GM12878 (cell line): Measurements from ENCODE around the gene KRTAP4-7. TPM values are rescaled to one million over a fixed set of nuclear protein-coding genes. Genes with fewer than 3 reads are reported as not detected.

Source experiments
- ATAC-seq: fragments of 200-7000 bp; cut with Tn5 transposase; 3 replicates; pipeline ENCODE4 v1.9.1; 2020; ENCODE audit warnings: mild to moderate bottlenecking, moderate library complexity
- BruUV-seq: library from RNA; stranded (reverse); fragments of 400-500 nt; replicated peaks from 2 replicates; lab custom pipeline; 2021; lab: Mats Ljungman, UMichigan
- CTCF ChIA-PET: fragments of 300-600 bp; sonication (Branson Sonifier 250); formaldehyde crosslinking; extraction: SDS; loops from one replicate; lab custom pipeline; 2021; ENCODE audit warnings: inconsistent platforms; lab: Yijun Ruan, JAX
- POLR2A ChIA-PET: fragments of 350-600 bp; formaldehyde crosslinking; extraction: SDS; loops from one replicate; lab custom pipeline; 2021; ENCODE audit warnings: inconsistent platforms; lab: Charles Lee
- RAD21 ChIA-PET: fragments of 300-600 bp; sonication (Branson Sonifier 250); formaldehyde crosslinking; loops from one replicate; lab custom pipeline; 2023; ENCODE audit warnings: antibody characterized with exemption; ENCODE audit not compliant: unreplicated experiment; lab: Charles Lee
- SMC1A ChIA-PET: fragments of 300-600 bp; sonication (Branson Sonifier 250); formaldehyde crosslinking; loops from one replicate; lab custom pipeline; 2023; ENCODE audit not compliant: unreplicated experiment, uncharacterized antibody; lab: Charles Lee
- DNase-seq: peaks from one replicate; pipeline ENCODE4 v3.0.0-alpha.2; 2011; ENCODE audit warnings: low read depth, low spot score
- FAIRE-seq: peaks from 3 replicates; lab custom pipeline; 2011; peaks lifted over from hg19 to GRCh38; lab: Jason Lieb, UNC
- H2AFZ ChIP-seq: 2 replicates; pipeline ENCODE4 v1.6.0; 2011; ENCODE audit warnings: low read depth, low read length, control low read depth; ENCODE audit not compliant: control insufficient read depth
- H3K27ac ChIP-seq: 2 replicates; pipeline ENCODE4 v1.5.1; 2011; ENCODE audit warnings: control low read depth; ENCODE audit not compliant: control insufficient read depth, insufficient read depth
- H3K27me3 ChIP-seq, 2 experiments: replicated peaks in 1 of 2; 2 replicates each; pipeline versions ENCODE4 v1.6.0 to v1.6.1; 2011; ENCODE audit warnings: low read length in 1 of 2; ENCODE audit not compliant: control insufficient read depth in 2 of 2, insufficient read depth in 2 of 2
- H3K36me3 ChIP-seq, 2 experiments: 2 replicates each; pipeline ENCODE4 v1.5.1; 2011; ENCODE audit warnings: low read length in 1 of 2; ENCODE audit not compliant: control insufficient read depth in 2 of 2, insufficient read depth in 2 of 2
- H3K4me1 ChIP-seq: 2 replicates; pipeline ENCODE4 v1.6.1; 2011; ENCODE audit warnings: mild to moderate bottlenecking, low read length, moderate library complexity, mixed read lengths; ENCODE audit not compliant: control insufficient read depth, insufficient read depth
- H3K4me2 ChIP-seq: 2 replicates; pipeline ENCODE4 v1.6.0; 2011; ENCODE audit warnings: control low read depth; ENCODE audit not compliant: control insufficient read depth, insufficient read depth
- H3K4me3 ChIP-seq: fragments of 200-600 bp; sonication (generic); 2 replicates; pipeline ENCODE4 v1.5.1; 2016
- H3K79me2 ChIP-seq: 2 replicates; pipeline ENCODE4 v1.6.0; 2011; ENCODE audit warnings: low read length; ENCODE audit not compliant: control insufficient read depth, insufficient read depth
- H3K9ac ChIP-seq: 2 replicates; pipeline ENCODE4 v1.8.0; 2011; ENCODE audit warnings: low read length, control low read depth, mixed read lengths; ENCODE audit not compliant: control insufficient read depth, insufficient read depth
- H3K9me3 ChIP-seq: replicated peaks from 3 replicates; pipeline ENCODE4 v1.5.1; 2011; ENCODE audit warnings: mild to moderate bottlenecking, low read length; ENCODE audit not compliant: control insufficient read depth, insufficient read depth
- H4K20me1 ChIP-seq: 2 replicates; pipeline ENCODE4 v1.6.0; 2011; ENCODE audit not compliant: control insufficient read depth, insufficient read depth
- EZH2 ChIP-seq: IDR thresholded peaks from 2 replicates; pipeline ENCODE4 v1.6.1; 2012; ENCODE audit warnings: low read depth, mild to moderate bottlenecking, control low read depth, inconsistent platforms, low read length, borderline replicate concordance; ENCODE audit not compliant: control insufficient read depth
- FOXK2 ChIP-seq: fragments of 450-650 bp; IDR thresholded peaks from 2 replicates; pipeline ENCODE4 v1.6.1; 2017; ENCODE audit warnings: mild to moderate bottlenecking, moderate library complexity
- IKZF2 ChIP-seq, 2 experiments: fragments of 450-650 bp; IDR thresholded peaks; 2 replicates each; pipeline ENCODE4 v1.6.1; 2017; ENCODE audit warnings: mild to moderate bottlenecking in 2 of 2, moderate library complexity in 2 of 2
- KDM1A ChIP-seq: fragments of 200-600 bp; sonication (generic); IDR thresholded peaks from 2 replicates; pipeline ENCODE4 v1.6.1; 2016; ENCODE audit warnings: borderline replicate concordance
- MTA3 ChIP-seq: IDR thresholded peaks from 2 replicates; pipeline ENCODE4 v1.6.1; 2012; ENCODE audit warnings: low read length, inconsistent platforms, borderline replicate concordance
- MXI1 ChIP-seq: fragments of 150-350 bp; IDR thresholded peaks from 2 replicates; pipeline ENCODE4 v1.6.1; 2011; ENCODE audit warnings: low read depth, mild to moderate bottlenecking, inconsistent platforms, low read length, improper control_type of control experiment
- NFIC ChIP-seq: IDR thresholded peaks from 2 replicates; pipeline ENCODE4 v1.6.1; 2012; ENCODE audit warnings: low read depth, mild to moderate bottlenecking, inconsistent platforms, low read length, moderate library complexity
- POLR2AphosphoS5 ChIP-seq: IDR thresholded peaks from 2 replicates; pipeline ENCODE4 v1.6.1; 2011; ENCODE audit warnings: mild to moderate bottlenecking, low read length, inconsistent platforms
- RAD21 ChIP-seq: IDR thresholded peaks from 2 replicates; pipeline ENCODE4 v1.6.1; 2011; ENCODE audit warnings: mild to moderate bottlenecking, low read depth, low read length, moderate library complexity; ENCODE audit not compliant: insufficient read depth
- RB1 ChIP-seq: fragments of 450-650 bp; formaldehyde crosslinking; IDR thresholded peaks from 2 replicates; pipeline ENCODE4 v1.6.1; 2017; ENCODE audit warnings: mild to moderate bottlenecking, borderline replicate concordance
- SMAD1 ChIP-seq: fragments of 450-650 bp; IDR thresholded peaks from 2 replicates; pipeline ENCODE4 v1.6.1; 2018; ENCODE audit warnings: mild to moderate bottlenecking, low read depth; ENCODE audit not compliant: partially characterized antibody
- SUPT20H ChIP-seq: IDR thresholded peaks from 2 replicates; pipeline ENCODE4 v1.6.1; 2011; ENCODE audit warnings: low read depth, mild to moderate bottlenecking, low read length, moderate library complexity, borderline replicate concordance; ENCODE audit not compliant: control insufficient read depth
- WRNIP1 ChIP-seq: IDR thresholded peaks from 2 replicates; pipeline ENCODE4 v1.6.1; 2011; ENCODE audit warnings: low read depth, low read length, improper control_type of control experiment, borderline replicate concordance
- YY1 ChIP-seq: IDR thresholded peaks from 2 replicates; pipeline ENCODE4 v1.6.1; 2011; ENCODE audit warnings: low read depth, mild to moderate bottlenecking, low read length
- WGBS: methylation state at CpG from one replicate; pipeline ENCODE4 v1.1.6; 2016; ENCODE audit warnings: low lambda C conversion rate; ENCODE audit not compliant: insufficient replicate concordance, insufficient coverage; ENCODE audit errors: missing lambda C conversion rate; 5-methylcytosine and 5-hydroxymethylcytosine counted together
- in situ Hi-C: fragments of 300-500 bp; cut with MboI; formaldehyde crosslinking; loops from 9 replicates; pipeline ENCODE4 v1.14.3; 2018; ENCODE audit warnings: mixed read lengths
- intact Hi-C: fragments of 100-400 bp; cut with micrococcal nuclease; formaldehyde crosslinking; loops from one replicate; pipeline ENCODE4 v1.14.2; 2022; ENCODE audit not compliant: unreplicated experiment
- polyA plus RNA-seq, 11 experiments: library from polyadenylated mRNA; depleted of rRNA in 4 of 11; unstranded in 6 of 11; stranded (reverse) in 5 of 11; fragments of >200 nt; fragmentation: Nextera tagmentation in 4 of 11; fragmentation: Illumina TruSeq in 1 of 11; extraction: Ambion mirVana in 4 of 11; extraction: Trizol in 1 of 11; gene quantifications; 1 replicate in 1 of 11; 2 replicates in 10 of 11; pipeline versions ENCODE4 v1.2.1 to v1.2.3, GENCODE V29; 2011 to 2016; ENCODE audit warnings: inconsistent platforms in 2 of 11, missing spikeins in 2 of 11, low read depth in 1 of 11
- total RNA-seq, 4 experiments: library from RNA; depleted of rRNA in 3 of 4; stranded (reverse); fragments of >200 nt in 3 of 4; fragmentation: Illumina TruSeq in 1 of 4; extraction: Trizol in 1 of 4; gene quantifications; 2 replicates each; pipeline versions ENCODE4 v1.2.1 to v1.2.3, GENCODE V29; 2013 to 2021
- TF ChIP-seq, protein P1 (sequence below): fragments of 450-650 bp; IDR thresholded peaks from 2 replicates; pipeline ENCODE4 v1.6.1; 2017; ENCODE audit warnings: mild to moderate bottlenecking, low read depth, inconsistent platforms; ENCODE audit not compliant: poor library complexity, severe bottlenecking
- TF ChIP-seq, protein P2 (sequence below): fragments of 450-650 bp; IDR thresholded peaks from 2 replicates; pipeline ENCODE4 v1.6.1; 2016; ENCODE audit warnings: mild to moderate bottlenecking
- TF ChIP-seq, protein P3 (sequence below): fragments of 450-650 bp; IDR thresholded peaks from 2 replicates; pipeline ENCODE4 v1.6.1; 2017; ENCODE audit warnings: mild to moderate bottlenecking
- TF ChIP-seq, protein P4 (sequence below): fragments of 450-650 bp; IDR thresholded peaks from 2 replicates; pipeline ENCODE4 v1.6.1; 2018; ENCODE audit warnings: borderline replicate concordance, mild to moderate bottlenecking; ENCODE audit not compliant: partially characterized antibody

The KRTAP4-7 gene
- total and polyA plus RNA-seq, 10 of the 15 experiments (the other 5 are each of a cell fraction or from before 2014, with no cell fraction given), result not detected

DNA sequence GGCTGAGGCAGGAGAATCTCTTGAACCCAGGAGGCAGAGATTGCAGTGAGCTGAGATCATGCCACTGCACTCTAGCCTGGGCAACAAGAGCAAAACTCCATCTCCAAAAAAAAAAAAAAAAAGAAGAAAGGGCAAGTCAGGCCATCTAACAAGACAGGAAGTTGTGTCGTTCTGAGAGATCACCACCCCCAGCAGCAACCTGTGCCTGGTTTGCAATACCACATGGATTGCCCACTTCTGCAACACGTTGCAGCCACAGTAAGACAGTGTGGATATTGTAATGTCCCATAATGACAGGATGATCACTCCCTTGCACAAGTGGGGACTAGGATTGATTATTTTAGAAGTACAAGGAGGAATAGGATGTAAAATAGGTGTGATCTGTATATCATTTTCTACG, 14.9 kb upstream of the KRTAP4-7 start:
- CTCF ChIA-PET, result no interaction called here
- no peaks in the 10 kb centered on the region for H4K20me1 ChIP-seq
- H3K27me3 ChIP-seq, result no peaks in the 10 kb centered on the region; a peak in 1 of 4 replicates

More for the DNA sequence above, 14.9 kb upstream of the KRTAP4-7 start:
- Histone ChIP-seq H3K9me3 (no peaks in the 10 kb centered on the region), H3K27ac (no peak overlapping the region), H3K9ac (no peak overlapping the region), H3K4me3 (no peak overlapping the region), H3K4me2 (no peak overlapping the region), H3K79me2 (no peaks in the 10 kb centered on the region), H3K4me1 (no peaks in the 10 kb centered on the region), H3K36me3 (no peaks in the 10 kb centered on the region), H2AFZ (no peak overlapping the region)
- TF ChIP-seq, protein P1, sequence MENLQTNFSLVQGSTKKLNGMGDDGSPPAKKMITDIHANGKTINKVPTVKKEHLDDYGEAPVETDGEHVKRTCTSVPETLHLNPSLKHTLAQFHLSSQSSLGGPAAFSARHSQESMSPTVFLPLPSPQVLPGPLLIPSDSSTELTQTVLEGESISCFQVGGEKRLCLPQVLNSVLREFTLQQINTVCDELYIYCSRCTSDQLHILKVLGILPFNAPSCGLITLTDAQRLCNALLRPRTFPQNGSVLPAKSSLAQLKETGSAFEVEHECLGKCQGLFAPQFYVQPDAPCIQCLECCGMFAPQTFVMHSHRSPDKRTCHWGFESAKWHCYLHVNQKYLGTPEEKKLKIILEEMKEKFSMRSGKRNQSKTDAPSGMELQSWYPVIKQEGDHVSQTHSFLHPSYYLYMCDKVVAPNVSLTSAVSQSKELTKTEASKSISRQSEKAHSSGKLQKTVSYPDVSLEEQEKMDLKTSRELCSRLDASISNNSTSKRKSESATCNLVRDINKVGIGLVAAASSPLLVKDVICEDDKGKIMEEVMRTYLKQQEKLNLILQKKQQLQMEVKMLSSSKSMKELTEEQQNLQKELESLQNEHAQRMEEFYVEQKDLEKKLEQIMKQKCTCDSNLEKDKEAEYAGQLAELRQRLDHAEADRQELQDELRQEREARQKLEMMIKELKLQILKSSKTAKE, result no peak
- TF ChIP-seq KDM1A (no peak), YY1 (no peak), POLR2AphosphoS5 (no peak), EZH2 (no peak), NFIC (no peak), SMAD1 (no peak), FOXK2 (no peak), SUPT20H (no peak), RAD21 (no peak), RB1 (no peak), MXI1 (no peak), MTA3 (no peak), IKZF2 (IDR thresholded peaks at IDR 0.05) (no peak), WRNIP1 (no peak)
- TF ChIP-seq, protein P2, sequence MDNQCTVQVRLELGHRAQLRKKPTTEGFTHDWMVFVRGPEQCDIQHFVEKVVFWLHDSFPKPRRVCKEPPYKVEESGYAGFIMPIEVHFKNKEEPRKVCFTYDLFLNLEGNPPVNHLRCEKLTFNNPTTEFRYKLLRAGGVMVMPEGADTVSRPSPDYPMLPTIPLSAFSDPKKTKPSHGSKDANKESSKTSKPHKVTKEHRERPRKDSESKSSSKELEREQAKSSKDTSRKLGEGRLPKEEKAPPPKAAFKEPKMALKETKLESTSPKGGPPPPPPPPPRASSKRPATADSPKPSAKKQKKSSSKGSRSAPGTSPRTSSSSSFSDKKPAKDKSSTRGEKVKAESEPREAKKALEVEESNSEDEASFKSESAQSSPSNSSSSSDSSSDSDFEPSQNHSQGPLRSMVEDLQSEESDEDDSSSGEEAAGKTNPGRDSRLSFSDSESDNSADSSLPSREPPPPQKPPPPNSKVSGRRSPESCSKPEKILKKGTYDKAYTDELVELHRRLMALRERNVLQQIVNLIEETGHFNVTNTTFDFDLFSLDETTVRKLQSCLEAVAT, result no peak
- TF ChIP-seq, protein P3, sequence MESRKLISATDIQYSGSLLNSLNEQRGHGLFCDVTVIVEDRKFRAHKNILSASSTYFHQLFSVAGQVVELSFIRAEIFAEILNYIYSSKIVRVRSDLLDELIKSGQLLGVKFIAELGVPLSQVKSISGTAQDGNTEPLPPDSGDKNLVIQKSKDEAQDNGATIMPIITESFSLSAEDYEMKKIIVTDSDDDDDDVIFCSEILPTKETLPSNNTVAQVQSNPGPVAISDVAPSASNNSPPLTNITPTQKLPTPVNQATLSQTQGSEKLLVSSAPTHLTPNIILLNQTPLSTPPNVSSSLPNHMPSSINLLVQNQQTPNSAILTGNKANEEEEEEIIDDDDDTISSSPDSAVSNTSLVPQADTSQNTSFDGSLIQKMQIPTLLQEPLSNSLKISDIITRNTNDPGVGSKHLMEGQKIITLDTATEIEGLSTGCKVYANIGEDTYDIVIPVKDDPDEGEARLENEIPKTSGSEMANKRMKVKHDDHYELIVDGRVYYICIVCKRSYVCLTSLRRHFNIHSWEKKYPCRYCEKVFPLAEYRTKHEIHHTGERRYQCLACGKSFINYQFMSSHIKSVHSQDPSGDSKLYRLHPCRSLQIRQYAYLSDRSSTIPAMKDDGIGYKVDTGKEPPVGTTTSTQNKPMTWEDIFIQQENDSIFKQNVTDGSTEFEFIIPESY, result no peak
- TF ChIP-seq, protein P4, sequence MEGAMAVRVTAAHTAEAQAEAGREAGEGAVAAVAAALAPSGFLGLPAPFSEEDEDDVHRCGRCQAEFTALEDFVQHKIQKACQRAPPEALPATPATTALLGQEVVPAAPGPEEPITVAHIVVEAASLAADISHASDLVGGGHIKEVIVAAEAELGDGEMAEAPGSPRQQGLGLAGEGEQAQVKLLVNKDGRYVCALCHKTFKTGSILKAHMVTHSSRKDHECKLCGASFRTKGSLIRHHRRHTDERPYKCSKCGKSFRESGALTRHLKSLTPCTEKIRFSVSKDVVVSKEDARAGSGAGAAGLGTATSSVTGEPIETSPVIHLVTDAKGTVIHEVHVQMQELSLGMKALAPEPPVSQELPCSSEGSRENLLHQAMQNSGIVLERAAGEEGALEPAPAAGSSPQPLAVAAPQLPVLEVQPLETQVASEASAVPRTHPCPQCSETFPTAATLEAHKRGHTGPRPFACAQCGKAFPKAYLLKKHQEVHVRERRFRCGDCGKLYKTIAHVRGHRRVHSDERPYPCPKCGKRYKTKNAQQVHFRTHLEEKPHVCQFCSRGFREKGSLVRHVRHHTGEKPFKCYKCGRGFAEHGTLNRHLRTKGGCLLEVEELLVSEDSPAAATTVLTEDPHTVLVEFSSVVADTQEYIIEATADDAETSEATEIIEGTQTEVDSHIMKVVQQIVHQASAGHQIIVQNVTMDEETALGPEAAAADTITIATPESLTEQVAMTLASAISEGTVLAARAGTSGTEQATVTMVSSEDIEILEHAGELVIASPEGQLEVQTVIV, result no peak
- ChIA-PET POLR2A (no interaction called here), RAD21 (no interaction called here), SMC1A (no interaction called here)
- intact Hi-C loops (no loop called here), in situ Hi-C loops (no loop called here)
- ATAC-seq, result no peak
- no peak for DNase-seq
- WGBS, result 2% methylated on average over 3 of the region's 3 CpGs
- no TSS peak for BruUV-seq
- no peak for FAIRE-seq
